SK-N-SH treated with all-trans-retinoic acid at 6 μM for 48 hours (cell line): Measurements from ENCODE around the gene FOXS1.

ENCODE experiments used
- ARNTL ChIP-seq: fragments of 450-650 bp; formaldehyde crosslinking; IDR thresholded peaks from 2 replicates; pipeline ENCODE4 v1.5.0; 2020; ENCODE audit warnings: low read depth, mild to moderate bottlenecking, moderate library complexity, borderline replicate concordance
- OSR1 ChIP-seq: fragments of 250-450 bp; sonication (Bioruptor Pico); IDR thresholded peaks from 2 replicates; pipeline ENCODE4 v1.8.0; 2022; ENCODE audit warnings: moderate library complexity, mild to moderate bottlenecking, inconsistent platforms
- PPARA ChIP-seq: fragments of 250-450 bp; sonication (Bioruptor Pico); IDR thresholded peaks from 2 replicates; pipeline ENCODE4 v1.5.0; 2020; ENCODE audit warnings: mild to moderate bottlenecking, borderline replicate concordance
- RARB ChIP-seq: fragments of 250-450 bp; sonication (Bioruptor Pico); IDR thresholded peaks from 2 replicates; pipeline ENCODE4 v1.8.0; 2021; ENCODE audit warnings: mild to moderate bottlenecking, moderate library complexity
- SNAI2 ChIP-seq: fragments of 250-450 bp; sonication (Bioruptor Pico); IDR thresholded peaks from 2 replicates; pipeline ENCODE4 v1.5.0; 2020; ENCODE audit warnings: mild to moderate bottlenecking, moderate library complexity
- ZC3H10 ChIP-seq: fragments of 250-450 bp; sonication (Bioruptor Pico); IDR thresholded peaks from 2 replicates; pipeline ENCODE4 v1.5.1; 2021; ENCODE audit warnings: mild to moderate bottlenecking, moderate library complexity
- ZFP3 ChIP-seq: fragments of 250-450 bp; sonication (Bioruptor Pico); IDR thresholded peaks from 2 replicates; pipeline ENCODE4 v1.5.0; 2020; ENCODE audit warnings: mild to moderate bottlenecking, moderate library complexity
- ZFP30 ChIP-seq: fragments of 450-650 bp; formaldehyde crosslinking; IDR thresholded peaks from 2 replicates; pipeline ENCODE4 v1.5.0; 2022; ENCODE audit warnings: mild to moderate bottlenecking, moderate library complexity
- TF ChIP-seq, protein P1 (sequence below): fragments of 250-450 bp; sonication (Bioruptor Pico); IDR thresholded peaks from 2 replicates; pipeline ENCODE4 v1.5.1; 2021; ENCODE audit warnings: mild to moderate bottlenecking, moderate library complexity
- TF ChIP-seq, protein P2 (sequence below): fragments of 250-450 bp; sonication (Bioruptor Pico); IDR thresholded peaks from 2 replicates; pipeline ENCODE4 v1.8.0; 2020; ENCODE audit warnings: mild to moderate bottlenecking, moderate library complexity, borderline replicate concordance
- TF ChIP-seq, protein P3 (sequence below): fragments of 250-450 bp; sonication (Bioruptor Pico); IDR thresholded peaks from 2 replicates; pipeline ENCODE4 v1.5.1; 2020; ENCODE audit warnings: low read depth, mild to moderate bottlenecking, moderate library complexity
- TF ChIP-seq, protein P4 (sequence below): fragments of 250-450 bp; sonication (Bioruptor Pico); IDR thresholded peaks from 2 replicates; pipeline ENCODE4 v1.5.0; 2020; ENCODE audit warnings: mild to moderate bottlenecking, moderate library complexity

DNA sequence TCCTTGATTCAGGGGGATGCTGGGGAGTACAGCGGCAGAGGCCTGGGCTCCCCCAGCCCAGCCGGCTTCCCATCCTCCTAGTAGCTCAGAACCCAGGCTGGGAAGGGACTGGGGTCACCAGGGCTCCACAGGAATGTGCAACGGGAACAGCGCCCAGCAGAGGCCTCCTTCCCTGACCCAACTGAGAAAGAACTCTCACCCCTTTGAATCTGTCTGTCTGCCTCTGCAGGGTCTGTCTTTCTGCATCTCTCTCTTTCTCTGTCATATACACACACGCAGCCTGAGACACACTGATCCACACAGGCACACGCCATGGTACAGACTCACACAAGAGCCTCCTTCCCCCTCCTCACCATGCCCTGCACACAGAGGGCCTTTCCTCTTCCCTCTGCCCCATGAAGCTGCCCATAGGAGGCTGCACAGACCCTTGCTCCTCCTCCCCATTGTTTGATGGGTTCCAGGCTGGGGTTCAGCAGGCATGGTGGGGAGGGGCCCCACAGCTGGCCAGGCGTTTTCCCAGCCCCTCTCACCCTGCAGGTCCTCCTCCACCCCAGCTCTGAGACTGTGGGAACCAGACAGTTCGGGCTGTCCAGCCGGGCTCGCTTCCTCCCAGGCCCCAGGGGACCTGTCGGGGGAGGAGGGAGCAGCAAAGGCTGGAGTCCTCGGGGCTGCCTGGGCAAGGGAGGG, 2.8 kb downstream of the FOXS1 start:
- TF ChIP-seq, protein P1, sequence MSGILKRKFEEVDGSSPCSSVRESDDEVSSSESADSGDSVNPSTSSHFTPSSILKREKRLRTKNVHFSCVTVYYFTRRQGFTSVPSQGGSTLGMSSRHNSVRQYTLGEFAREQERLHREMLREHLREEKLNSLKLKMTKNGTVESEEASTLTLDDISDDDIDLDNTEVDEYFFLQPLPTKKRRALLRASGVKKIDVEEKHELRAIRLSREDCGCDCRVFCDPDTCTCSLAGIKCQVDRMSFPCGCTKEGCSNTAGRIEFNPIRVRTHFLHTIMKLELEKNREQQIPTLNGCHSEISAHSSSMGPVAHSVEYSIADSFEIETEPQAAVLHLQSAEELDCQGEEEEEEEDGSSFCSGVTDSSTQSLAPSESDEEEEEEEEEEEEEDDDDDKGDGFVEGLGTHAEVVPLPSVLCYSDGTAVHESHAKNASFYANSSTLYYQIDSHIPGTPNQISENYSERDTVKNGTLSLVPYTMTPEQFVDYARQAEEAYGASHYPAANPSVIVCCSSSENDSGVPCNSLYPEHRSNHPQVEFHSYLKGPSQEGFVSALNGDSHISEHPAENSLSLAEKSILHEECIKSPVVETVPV (CRISPR knock-in tag), result no peak
- TF ChIP-seq ZFP30, result no peak
- TF ChIP-seq OSR1, result no peak
- TF ChIP-seq, protein P2, sequence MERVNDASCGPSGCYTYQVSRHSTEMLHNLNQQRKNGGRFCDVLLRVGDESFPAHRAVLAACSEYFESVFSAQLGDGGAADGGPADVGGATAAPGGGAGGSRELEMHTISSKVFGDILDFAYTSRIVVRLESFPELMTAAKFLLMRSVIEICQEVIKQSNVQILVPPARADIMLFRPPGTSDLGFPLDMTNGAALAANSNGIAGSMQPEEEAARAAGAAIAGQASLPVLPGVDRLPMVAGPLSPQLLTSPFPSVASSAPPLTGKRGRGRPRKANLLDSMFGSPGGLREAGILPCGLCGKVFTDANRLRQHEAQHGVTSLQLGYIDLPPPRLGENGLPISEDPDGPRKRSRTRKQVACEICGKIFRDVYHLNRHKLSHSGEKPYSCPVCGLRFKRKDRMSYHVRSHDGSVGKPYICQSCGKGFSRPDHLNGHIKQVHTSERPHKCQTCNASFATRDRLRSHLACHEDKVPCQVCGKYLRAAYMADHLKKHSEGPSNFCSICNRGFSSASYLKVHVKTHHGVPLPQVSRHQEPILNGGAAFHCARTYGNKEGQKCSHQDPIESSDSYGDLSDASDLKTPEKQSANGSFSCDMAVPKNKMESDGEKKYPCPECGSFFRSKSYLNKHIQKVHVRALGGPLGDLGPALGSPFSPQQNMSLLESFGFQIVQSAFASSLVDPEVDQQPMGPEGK (CRISPR knock-in tag), result no peak
- no peak for TF ChIP-seq ZFP3 (CRISPR knock-in tag)
- TF ChIP-seq PPARA (CRISPR knock-in tag), result no peak
- TF ChIP-seq SNAI2, result no peak
- TF ChIP-seq, protein P3, sequence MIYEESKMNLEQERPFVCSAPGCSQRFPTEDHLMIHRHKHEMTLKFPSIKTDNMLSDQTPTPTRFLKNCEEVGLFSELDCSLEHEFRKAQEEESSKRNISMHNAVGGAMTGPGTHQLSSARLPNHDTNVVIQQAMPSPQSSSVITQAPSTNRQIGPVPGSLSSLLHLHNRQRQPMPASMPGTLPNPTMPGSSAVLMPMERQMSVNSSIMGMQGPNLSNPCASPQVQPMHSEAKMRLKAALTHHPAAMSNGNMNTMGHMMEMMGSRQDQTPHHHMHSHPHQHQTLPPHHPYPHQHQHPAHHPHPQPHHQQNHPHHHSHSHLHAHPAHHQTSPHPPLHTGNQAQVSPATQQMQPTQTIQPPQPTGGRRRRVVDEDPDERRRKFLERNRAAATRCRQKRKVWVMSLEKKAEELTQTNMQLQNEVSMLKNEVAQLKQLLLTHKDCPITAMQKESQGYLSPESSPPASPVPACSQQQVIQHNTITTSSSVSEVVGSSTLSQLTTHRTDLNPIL (CRISPR knock-in tag), result no peak
- TF ChIP-seq RARB, result no peak
- TF ChIP-seq ARNTL (CRISPR knock-in tag), result no peak
- no peak for TF ChIP-seq ZC3H10 (CRISPR knock-in tag)
- TF ChIP-seq, protein P4, sequence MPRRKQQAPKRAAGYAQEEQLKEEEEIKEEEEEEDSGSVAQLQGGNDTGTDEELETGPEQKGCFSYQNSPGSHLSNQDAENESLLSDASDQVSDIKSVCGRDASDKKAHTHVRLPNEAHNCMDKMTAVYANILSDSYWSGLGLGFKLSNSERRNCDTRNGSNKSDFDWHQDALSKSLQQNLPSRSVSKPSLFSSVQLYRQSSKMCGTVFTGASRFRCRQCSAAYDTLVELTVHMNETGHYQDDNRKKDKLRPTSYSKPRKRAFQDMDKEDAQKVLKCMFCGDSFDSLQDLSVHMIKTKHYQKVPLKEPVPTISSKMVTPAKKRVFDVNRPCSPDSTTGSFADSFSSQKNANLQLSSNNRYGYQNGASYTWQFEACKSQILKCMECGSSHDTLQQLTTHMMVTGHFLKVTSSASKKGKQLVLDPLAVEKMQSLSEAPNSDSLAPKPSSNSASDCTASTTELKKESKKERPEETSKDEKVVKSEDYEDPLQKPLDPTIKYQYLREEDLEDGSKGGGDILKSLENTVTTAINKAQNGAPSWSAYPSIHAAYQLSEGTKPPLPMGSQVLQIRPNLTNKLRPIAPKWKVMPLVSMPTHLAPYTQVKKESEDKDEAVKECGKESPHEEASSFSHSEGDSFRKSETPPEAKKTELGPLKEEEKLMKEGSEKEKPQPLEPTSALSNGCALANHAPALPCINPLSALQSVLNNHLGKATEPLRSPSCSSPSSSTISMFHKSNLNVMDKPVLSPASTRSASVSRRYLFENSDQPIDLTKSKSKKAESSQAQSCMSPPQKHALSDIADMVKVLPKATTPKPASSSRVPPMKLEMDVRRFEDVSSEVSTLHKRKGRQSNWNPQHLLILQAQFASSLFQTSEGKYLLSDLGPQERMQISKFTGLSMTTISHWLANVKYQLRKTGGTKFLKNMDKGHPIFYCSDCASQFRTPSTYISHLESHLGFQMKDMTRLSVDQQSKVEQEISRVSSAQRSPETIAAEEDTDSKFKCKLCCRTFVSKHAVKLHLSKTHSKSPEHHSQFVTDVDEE (CRISPR knock-in tag), result no peak
